ENCODE measurements around the gene MARCHF4.

MARCHF4 gene

DNA sequence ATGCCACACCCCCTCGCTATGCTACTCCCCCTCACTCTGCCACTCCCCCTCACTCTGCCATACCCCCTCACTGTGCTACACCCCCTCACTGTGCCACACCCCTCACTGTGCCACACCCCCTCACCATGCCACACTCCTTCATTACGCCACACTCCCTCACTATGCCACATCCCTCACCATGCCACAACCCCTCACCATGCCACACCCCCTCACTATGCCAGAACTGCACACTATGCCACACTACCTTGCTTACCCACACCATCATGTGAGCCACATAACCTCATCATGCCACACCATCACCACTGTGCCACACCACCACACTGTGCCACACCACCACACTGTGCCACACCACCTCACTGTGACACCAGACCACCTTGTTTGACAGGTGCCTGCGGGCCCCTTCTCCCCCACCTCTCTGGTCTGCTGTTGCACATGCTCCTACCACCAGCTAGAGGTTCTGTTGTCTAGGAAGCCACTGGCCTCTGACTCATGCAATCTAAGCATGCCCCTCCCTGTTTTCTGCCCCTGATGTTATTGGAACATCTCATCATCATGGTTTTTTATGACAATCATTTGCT is 22.0 kb downstream of the MARCHF4 start:
- DNase-seq (ENCODE audit: low read depth in 2 of 2) = no peak

DNA sequence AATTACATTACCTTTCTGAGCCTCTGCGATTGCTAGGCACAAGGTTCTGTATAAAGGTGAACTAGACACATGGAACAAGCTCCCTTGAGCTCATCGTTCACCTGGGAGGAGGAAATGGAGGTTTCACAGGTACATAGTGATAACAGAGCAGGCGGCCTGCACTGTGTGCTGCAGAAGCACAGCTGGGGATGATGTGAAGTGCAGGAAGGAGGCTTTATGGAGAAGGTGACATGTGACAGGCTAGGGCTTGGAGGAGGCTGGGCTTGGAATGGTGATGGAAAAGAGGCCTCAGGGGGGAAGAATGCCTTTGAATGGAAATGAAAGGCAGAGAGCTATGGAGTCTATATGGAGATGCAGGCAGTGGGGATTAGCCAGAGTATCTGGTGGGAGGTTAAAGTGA is 22.9 kb downstream of the MARCHF4 start:
- no peak for DNase-seq (ENCODE audit: low read depth in 2 of 2)

DNA sequence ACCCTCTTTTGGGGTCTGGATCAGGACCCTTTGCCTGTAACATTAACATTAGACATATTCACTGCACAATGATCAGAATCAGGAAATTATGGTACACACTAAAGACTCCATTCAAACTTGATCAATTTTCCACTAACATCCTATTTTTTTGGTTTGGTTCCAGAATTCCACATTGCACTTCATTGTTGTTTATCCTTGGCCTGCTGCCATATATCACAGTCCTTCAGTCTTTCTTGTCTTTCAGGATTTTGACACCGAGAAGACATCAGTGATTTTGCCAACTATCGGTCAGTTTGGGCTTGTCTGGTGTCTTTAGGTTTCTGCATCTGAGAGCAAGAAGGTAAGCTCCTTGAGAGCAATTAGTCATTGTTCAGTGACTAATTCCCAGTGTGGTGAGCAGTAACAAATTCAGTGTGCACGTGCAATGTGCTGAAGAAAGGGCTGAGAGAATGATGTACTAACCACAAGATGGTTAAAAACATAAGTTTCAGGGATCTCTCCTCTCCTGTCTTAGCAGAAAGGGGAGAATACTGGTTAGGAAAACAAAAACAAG is 23.5 kb downstream of the MARCHF4 start:
- no peak for DNase-seq (ENCODE audit: low read depth in 2 of 2)

DNA sequence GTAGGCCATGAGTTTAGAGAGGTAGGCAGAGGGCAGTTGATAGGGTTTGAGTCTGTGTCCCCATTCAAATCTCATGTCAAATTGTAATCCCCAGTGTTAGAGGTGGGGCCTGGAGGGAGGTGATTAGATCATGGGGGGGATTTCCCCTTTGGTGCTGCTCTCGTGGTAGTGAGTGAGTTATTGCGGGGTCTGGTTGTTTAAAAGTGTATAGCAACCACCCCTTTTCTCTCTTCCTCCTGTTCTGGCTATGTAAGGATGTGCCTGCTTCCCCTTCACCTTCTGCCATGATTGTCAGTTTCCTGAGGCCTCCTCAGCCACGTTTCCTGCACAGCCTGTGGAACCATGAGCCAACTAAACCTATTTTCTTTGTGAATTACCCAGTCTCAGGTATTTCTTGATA is 25.5 kb downstream of the MARCHF4 start:
- DNase-seq (ENCODE audit: low read depth in 2 of 2) = no peak

DNA sequence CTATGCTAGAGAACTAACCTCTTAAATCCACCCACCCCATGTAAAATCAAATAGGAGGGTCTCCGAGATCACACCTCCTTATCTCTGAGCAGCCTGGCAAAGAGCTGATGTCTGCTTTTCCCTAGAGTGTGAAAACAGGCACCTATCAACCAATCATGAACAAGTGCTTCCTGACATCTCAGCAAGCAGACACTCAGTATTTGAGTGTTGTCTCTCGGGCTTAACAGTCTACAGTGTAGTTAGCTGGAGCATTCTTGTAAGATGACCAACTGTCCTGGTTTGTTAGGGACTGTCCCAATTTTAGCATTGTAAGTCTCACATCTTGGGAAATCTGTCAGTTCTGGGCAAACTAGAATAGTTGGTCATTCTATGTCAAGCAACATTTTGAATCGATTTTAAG is 26.4 kb downstream of the MARCHF4 start:
- DNase-seq (ENCODE audit: low read depth in 2 of 2) = no peak

DNA sequence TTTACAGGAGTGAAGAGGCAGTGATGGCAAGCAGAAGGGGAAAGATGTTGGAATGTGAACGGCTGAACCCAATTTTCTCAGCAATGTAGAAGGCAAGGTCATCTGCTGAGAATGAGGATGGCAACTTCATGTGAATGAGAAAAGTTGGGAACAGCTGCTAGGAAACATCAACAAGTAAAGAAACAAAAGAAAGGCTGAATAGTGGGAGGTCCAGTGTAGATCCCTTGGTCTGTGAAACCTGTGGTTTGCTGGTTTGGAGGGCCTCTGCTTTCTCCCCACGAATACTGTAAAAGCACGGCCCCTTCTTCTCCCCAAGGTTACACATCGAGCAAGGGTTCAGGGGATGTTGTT is 27.4 kb downstream of the MARCHF4 start:
- DNase-seq (ENCODE audit: low read depth in 2 of 2) = no peak

DNA sequence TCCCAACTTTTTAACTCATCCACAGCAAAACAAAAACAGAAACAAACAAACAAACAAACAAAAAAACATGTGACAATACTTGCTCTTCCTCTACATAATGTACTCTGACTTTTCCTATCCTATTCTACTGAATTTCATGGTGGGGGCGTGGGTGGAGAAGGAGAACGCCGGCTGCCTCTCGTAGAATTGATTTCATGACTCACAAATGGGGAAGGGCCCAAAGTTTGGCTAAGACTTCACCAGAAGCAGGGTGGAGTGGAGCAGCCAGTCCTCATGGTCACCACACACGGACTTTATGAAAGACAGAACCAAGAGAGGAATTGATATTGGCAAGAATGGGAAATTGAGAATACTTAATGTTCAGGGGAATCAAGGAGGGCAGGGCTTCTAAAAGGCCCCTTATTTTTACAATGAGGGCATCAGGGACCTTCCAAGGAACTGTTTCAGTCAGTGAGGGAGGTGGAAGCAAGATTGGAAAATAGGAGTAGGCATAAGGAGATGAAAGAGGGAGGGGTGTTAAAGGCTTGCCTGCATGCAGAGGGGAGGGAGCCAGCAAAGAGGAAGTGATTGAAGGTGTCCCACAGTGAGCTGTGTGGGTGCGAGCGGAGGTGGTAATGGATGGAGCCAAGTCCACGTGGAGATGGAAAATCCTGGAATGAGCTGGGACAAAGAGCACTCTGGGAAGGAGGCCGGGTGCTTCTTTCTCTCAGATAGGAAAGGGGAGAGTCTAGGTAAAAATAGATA is 27.9 kb downstream of the MARCHF4 start:
- DNase-seq (ENCODE audit: low read depth in 2 of 2) = no peak

DNA sequence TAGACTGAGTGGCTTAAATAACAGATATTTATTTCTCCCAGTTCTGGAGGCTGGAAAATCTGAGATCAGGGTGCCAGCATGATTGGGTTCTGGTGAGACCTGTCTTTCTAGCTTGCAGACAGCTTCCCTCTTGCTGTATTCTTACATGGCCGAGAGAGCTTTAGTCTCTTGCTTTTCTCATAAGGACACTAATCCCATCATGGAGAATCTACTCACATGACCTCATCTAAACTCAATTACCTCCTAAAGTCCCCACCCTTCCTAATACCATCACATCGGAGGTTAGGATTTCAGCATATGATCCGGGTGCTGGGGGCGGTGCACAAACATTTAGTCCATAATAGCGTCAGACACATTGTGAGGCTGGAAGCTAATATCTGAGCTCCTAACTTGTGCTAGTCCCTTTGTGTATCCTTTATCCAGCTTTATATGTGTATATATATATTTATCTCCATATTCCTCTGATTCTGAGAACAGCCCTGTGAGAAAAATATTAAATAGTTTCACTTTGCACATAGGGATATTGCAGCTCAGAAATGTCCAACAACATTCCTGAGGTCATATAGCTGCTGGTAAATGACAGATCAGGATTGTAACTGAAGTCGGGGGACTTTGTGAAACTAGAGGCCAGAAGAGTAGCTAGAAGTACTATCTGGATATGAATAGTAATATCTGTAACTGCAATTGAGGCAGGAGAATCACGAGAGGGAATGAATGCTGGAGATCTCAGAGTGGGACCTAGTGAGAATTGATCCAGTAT is 28.9 kb downstream of the MARCHF4 start:
- DNase-seq (ENCODE audit: low read depth in 2 of 2) = no peak

DNA sequence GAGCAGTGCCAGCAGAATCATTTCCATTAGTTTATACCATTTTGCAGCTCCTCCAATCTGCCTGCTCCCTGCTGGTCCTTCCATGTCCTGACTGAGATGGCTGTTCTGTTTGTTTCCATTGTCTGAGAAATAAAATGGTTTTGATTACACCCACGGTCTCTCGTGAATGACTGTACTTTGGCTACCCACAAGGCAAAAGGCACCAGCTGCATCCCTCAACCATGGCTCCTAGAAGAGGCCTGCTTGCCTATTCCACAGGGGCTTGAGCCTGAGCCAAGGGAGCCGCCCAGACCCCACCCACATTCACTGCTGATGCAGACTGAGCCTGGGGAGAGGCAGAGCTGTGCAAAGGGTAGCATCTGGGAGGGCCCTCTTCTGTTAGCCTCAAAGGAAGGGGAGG is 31.2 kb downstream of the MARCHF4 start:
- no peak for DNase-seq (ENCODE audit: low read depth in 2 of 2)

DNA sequence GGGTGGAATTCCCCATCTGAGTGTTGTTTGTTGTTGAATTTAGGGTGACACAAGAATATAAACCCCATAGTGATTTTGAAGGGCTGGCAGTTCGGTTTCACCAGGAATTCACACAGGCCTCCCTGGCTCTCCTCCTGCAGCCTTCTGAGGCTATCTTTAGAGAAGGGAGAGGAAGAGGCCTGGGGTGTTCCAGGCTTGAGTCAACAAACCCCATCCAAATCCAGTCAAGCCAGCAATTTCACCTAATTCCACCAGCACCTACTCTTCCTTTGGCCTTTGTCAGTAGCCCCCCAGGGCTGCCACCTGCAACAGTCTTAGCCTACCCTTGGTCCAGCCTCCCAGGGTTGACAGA is 32.0 kb downstream of the MARCHF4 start:
- no peak for DNase-seq (ENCODE audit: low read depth in 2 of 2)

DNA sequence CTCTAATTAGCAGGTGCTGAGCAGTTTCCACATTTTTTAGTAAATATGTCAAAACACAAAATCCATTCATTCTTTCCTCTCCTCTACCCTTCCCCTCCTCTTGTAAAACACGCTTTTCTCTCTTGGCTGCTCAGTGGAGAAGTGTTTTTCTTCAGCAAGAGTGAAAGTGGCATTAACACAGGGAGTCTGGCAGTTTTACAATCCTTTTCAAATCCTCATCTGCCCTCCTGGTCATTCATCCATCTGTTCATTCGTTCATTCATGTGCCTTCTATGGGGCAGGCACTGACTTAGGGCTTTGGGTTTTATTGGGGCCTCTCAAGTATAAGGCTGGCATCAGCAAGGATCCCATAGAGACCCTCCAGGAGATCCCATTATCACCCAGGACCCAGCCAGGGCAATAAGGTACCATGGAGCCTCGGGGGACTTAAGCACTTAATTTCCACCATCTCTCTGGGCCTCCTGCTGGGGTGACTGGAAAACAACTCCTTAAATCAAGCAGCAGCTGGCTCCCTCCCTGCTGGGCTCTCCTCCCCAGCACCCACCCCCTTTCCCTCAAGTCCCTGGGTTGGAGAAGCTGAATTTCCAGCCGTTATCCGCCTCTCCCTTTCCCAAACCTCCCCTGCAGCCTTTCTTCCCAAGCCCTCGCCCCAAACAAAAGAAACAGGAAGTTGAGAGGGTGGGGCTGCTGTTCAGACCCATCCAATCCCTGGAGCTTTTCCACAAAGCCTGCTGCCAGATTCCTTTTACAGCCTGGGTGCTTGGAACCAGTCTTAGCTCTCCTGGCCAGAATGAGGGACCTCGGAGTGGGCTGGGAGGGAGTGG is 32.6 kb downstream of the MARCHF4 start:
- DNase-seq (ENCODE audit: low read depth in 2 of 2) = no peak

DNA sequence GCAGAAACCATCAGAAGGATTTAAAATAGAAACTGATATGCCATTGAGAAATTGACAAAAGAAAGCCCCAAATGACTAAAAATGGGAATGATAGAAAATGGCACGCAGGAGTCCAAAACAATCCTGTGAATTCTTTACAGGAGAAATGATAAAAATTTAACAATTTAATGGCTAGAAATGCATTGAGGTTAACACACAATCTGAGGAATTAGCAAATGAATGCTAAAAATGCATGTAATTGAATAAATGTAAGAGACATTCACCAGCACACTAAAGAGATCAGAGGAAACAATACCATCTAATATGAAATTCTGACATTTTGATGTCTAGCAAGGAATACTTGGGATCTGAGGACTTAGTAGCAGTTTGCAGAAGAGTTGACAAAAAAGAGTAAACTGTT is 37.0 kb downstream of the MARCHF4 start:
- no peak for DNase-seq (ENCODE audit: low read depth in 2 of 2)

DNA sequence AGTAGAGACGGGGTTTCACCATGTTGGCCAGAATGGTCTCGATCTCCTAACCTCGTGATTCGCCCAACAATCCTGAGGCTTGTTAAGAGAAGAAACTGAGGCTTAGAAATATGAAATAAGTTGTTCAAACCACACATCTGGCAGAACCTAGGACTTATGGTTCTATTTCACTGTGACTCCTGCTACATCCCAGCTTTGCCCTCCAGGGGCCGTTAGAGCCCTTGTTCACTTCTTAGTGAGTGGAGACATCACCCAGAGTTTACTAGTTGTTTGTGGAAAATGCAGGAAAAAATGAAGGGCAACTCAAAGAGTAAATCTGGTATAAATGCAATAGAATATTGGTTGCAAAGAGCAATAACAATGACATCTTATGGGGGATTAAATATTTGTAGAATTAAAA is 43.9 kb downstream of the MARCHF4 start:
- no peak for DNase-seq (ENCODE audit: low read depth in 2 of 2)

DNA sequence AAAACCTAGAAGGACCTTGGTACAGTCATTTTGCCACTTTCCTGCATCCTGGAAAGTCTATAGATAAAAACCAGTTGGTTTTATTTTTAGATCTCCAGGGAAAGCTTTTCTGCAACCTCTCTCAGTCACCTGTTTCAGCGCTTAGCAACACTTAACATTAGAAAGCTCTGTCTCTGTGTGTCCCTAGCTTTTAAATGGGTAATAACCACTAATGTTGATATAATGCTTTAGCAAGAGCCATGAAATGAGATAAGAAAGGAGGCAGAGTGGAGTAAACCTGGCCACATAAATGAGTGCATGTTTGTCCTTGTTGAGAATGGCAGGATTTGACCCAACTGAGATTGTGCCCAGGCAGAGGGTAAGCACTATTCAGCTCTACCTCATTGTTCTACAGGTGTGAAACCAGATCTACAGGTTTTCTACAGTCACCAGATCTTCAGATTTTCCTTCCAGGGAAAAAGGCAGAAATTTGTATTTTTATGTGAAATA is 44.8 kb downstream of the MARCHF4 start:
- no peak for DNase-seq (ENCODE audit: low read depth in 2 of 2)

Measured in fibroblast of skin of left biceps (primary cell).